GM12875 (cell line): ENCODE data around the gene RASA2.

ENCODE experiments used
- H3K4me3 ChIP-seq: one replicate; pipeline ENCODE4 v1.5.1; 2011; ENCODE audit warnings: low read depth, low read length, control low read depth
- TF ChIP-seq, protein P1 (sequence below): IDR thresholded peaks from 2 replicates; pipeline ENCODE4 v1.5.1; 2011; ENCODE audit warnings: low read depth, mild to moderate bottlenecking, control low read depth, inconsistent platforms, low read length, moderate library complexity, borderline replicate concordance; ENCODE audit not compliant: insufficient read depth

The RASA2 gene

DNA sequence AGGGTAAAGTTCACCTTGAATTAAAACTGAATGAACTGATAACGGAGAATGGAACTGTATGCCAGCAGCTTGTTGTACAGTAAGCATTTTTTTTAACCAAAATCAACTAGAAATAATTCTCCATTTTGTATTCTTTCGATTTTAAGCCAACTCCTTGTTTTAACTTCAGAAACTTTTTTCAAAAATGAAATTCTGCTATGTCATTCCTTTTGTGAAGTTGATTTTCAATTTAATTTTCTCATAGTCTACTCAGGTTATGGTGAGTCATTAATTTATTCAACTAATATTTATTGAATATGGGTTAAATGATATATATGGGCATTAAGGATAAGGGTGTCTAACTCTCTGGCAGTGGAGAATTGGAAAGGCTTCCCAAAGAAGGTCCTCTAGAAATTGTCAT is 53.7 kb downstream of the RASA2 start:
- no peak overlapping the region for H3K4me3 ChIP-seq
- TF ChIP-seq, protein P1, sequence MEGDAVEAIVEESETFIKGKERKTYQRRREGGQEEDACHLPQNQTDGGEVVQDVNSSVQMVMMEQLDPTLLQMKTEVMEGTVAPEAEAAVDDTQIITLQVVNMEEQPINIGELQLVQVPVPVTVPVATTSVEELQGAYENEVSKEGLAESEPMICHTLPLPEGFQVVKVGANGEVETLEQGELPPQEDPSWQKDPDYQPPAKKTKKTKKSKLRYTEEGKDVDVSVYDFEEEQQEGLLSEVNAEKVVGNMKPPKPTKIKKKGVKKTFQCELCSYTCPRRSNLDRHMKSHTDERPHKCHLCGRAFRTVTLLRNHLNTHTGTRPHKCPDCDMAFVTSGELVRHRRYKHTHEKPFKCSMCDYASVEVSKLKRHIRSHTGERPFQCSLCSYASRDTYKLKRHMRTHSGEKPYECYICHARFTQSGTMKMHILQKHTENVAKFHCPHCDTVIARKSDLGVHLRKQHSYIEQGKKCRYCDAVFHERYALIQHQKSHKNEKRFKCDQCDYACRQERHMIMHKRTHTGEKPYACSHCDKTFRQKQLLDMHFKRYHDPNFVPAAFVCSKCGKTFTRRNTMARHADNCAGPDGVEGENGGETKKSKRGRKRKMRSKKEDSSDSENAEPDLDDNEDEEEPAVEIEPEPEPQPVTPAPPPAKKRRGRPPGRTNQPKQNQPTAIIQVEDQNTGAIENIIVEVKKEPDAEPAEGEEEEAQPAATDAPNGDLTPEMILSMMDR: no peak

DNA sequence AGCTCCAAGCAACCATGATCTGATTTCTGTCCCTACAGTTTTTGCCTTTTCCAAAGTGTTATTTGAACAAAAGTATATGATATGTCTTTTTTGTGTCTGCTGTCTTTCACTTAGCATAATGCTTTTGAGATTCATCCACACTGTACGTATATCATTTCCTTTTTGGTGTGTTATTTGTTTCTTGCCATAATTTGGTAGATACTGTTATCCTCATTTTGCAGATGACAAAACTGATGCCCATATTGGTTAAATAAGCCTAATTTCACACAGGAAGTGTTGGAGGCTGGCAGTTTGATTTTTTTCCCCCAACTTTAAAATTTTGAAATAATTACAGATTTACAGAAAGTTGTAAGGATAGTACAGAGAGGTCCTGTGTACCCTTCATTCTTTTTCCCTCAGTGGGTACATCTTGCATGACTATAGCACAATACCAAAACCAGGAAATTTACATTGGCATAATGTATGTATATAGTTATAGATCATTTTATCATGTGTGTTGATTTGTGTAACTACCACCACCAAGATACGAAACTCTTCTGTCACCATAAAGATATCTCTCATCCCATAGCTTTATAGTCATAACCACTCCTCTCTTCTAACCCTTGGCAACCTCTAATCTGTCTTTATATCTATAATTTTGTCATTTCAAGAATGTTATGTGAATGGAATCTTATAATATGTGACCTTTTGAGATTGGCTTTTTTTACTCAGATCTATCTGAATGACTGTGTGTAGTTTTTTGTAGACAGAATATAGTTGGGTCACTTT is 55.6 kb downstream of the RASA2 start:
- TF ChIP-seq, protein P1: no peak
- no peak overlapping the region for H3K4me3 ChIP-seq

DNA sequence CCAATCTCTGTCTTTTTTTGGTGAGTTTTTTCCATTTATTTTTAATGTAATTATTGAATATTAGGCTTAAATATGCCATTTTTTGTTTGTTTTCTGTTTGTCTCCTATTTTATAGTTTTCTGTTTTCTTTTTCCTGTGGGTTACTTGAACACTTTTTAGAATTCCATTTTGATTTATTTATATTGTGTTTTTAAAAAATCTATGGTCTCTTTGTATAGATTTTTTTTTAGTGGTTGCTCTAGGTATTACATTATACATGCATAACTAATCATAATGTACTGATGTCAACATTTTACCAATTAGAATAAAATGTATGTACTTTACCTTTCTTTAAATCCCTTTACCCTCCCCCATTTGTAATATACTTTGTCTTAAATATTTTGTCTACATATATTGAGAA is 56.2 kb downstream of the RASA2 start:
- TF ChIP-seq, protein P1: no peak
- no peak overlapping the region for H3K4me3 ChIP-seq

DNA sequence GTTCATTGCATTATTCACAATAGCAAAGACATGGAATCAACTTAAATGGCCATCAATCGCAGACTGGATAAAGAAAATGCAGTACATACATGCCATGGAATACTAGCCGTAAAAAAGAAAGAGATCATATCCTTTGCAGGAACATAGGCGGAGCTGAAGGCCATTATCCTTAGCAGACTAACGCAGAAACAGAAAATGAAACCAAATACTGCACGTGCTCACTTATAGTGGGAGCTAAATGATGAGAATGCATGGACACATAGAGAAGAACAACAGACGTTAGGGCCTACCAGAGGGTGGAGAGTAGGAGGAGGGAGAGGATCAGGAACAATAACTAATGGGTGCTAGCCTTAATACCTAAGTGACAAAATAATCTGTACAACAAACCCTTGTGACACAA is 57.9 kb downstream of the RASA2 start:
- TF ChIP-seq, protein P1: no peak
- no peak overlapping the region for H3K4me3 ChIP-seq

DNA sequence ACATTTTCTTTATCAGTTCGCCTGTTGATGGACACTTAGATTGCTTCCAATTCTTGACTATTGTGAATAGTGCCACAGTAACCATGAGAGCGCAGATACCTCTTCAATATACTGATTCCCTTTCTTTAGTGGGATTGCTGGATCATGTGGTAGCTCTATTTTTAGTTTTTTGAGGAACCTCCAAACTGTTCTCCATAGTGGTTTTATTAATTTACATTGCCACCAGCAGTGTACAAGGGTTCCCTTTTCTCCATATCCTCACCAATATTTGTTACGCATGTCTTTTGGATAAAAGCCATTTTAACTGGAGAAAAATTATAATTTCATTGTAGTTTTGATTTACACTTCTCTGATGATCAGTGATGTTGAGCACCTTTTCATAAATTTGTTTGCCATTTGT is 59.3 kb downstream of the RASA2 start:
- H3K4me3 ChIP-seq: no peak overlapping the region
- TF ChIP-seq, protein P1: no peak

DNA sequence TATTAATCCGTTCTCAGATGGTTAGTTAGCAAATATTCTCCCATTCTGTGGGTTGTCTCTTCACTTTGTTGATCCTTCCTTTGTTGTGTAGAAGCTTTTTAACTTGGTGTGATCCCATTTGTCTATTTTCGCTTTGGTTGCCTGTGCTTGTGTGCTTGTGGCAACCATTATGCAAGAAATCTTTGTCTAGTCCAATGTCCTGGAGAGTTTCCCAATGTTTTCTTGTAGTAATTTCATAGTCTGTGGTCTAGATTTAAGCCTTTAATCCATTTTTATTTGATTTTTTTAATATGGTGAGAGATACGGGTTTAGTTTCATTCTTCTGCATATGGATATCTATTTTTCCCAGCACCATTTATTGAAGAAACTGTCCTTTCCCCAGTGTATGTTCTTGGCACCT is 59.8 kb downstream of the RASA2 start:
- no peak overlapping the region for H3K4me3 ChIP-seq
- TF ChIP-seq, protein P1: no peak

DNA sequence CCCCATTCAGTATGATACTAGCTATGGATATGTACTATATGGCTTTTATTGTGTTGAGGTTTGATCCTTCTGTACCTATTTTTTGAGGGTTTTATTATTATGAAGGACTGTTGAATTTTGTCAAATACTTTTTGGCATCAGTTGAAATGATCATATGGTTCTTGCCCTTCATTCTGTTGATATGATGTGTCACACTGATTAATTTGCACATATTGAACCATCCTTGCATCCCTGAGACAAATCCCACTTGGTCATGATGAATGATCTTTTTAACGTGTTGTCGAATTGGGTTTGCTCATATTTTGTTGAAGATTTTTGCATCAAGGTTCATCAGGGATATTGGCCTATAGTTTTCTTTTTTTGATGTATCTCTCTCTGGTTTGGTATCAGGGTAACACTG is 61.0 kb downstream of the RASA2 start:
- TF ChIP-seq, protein P1: no peak
- H3K4me3 ChIP-seq: no peak overlapping the region
